Nephron progenitor cell (in vitro differentiated cells): Measurements from ENCODE around the gene SHISA9.

ENCODE experiments used
- DNase-seq: peaks from one replicate; pipeline ENCODE4 v3.0.0; 2021
- H3K27ac Mint-ChIP-seq: 2 replicates; pipeline ENCODE4 v1.8.0; 2021; ENCODE audit warnings: mild to moderate bottlenecking, moderate library complexity, mixed read lengths
- H3K27me3 Mint-ChIP-seq: 2 replicates; pipeline ENCODE4 v1.8.0; 2021; ENCODE audit warnings: mild to moderate bottlenecking, low read depth, mixed read lengths; ENCODE audit not compliant: poor library complexity
- H3K36me3 Mint-ChIP-seq: 2 replicates; pipeline ENCODE4 v1.8.0; 2021; ENCODE audit warnings: low read depth, mixed read lengths
- H3K4me1 Mint-ChIP-seq: 2 replicates; pipeline ENCODE4 v1.8.0; 2021; ENCODE audit warnings: mixed read lengths
- H3K4me3 Mint-ChIP-seq: 2 replicates; pipeline ENCODE4 v1.8.0; 2021; ENCODE audit warnings: mild to moderate bottlenecking, moderate library complexity, mixed read lengths
- H3K9me3 Mint-ChIP-seq: 2 replicates; pipeline ENCODE4 v1.8.0; 2021; ENCODE audit warnings: mild to moderate bottlenecking, moderate library complexity, mixed read lengths
- TF ChIP-seq, protein P1 (sequence below): fragments of 200-600 bp; sonication (generic); IDR thresholded peaks from 2 replicates; pipeline ENCODE4 v1.5.0; 2021; ENCODE audit warnings: antibody characterized with exemption

SHISA9 gene

DNA sequence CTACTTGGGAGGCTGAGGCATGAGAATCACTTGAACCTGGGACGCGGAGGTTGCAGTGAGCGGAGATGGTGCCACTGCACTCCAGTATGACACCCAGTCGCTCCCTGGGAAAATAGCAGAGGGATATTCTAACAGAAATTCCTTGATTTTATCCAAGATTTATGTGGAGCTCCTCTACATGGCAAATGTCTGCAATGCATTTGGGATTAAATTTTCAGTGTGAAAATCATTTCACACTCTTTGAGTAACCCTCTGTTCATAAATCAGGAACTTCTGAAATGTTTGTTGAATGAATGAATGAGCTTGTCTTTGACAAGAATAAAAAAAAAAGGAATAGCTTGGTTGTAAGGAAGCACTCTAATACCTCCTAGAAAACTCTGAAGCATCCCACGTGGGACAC is 305.8 kb downstream of the SHISA9 start:
- DNase-seq: no peak
- no peaks in the 10 kb centered on the region for H3K9me3 Mint-ChIP-seq
- H3K4me3 Mint-ChIP-seq: no peak overlapping the region
- peaks cover 5% of the 10 kb centered on the region for H3K27me3 Mint-ChIP-seq
- no peaks in the 10 kb centered on the region for H3K36me3 Mint-ChIP-seq
- no peaks in the 10 kb centered on the region for H3K4me1 Mint-ChIP-seq
- no peak overlapping the region for H3K27ac Mint-ChIP-seq
- TF ChIP-seq, protein P1, sequence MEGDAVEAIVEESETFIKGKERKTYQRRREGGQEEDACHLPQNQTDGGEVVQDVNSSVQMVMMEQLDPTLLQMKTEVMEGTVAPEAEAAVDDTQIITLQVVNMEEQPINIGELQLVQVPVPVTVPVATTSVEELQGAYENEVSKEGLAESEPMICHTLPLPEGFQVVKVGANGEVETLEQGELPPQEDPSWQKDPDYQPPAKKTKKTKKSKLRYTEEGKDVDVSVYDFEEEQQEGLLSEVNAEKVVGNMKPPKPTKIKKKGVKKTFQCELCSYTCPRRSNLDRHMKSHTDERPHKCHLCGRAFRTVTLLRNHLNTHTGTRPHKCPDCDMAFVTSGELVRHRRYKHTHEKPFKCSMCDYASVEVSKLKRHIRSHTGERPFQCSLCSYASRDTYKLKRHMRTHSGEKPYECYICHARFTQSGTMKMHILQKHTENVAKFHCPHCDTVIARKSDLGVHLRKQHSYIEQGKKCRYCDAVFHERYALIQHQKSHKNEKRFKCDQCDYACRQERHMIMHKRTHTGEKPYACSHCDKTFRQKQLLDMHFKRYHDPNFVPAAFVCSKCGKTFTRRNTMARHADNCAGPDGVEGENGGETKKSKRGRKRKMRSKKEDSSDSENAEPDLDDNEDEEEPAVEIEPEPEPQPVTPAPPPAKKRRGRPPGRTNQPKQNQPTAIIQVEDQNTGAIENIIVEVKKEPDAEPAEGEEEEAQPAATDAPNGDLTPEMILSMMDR: no peak

DNA sequence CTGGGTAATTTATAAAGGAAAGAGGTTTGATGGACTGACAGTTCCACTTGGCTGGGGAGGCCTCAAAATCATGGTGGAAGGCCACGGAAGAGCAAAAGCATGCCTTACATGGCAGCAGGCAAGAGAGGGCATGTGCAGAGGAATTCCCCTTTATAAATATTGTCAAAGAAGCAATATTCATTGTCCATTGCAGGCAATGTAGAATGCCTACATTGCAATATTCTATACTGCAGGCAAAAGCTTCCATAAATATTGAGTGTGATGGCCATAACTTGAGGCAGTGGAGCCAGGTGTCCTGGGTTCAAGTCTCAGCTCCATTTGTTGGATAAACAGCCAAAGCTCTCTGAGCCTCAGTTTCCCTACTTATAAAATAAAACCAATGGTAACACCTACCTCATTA is 322.3 kb downstream of the SHISA9 start:
- Mint-ChIP-seq H3K4me3 (no peak overlapping the region), H3K9me3 (peaks cover 3% of the 10 kb centered on the region), H3K27ac (no peak overlapping the region), H3K4me1 (no peaks in the 10 kb centered on the region), H3K27me3 (peaks cover 7% of the 10 kb centered on the region), H3K36me3 (no peaks in the 10 kb centered on the region)
- TF ChIP-seq, protein P1: no peak
- no peak for DNase-seq

- DNase-seq: no peak
- Mint-ChIP-seq H3K9me3 (no peaks in the 10 kb centered on the region), H3K4me1 (peaks cover 4% of the 10 kb centered on the region), H3K27me3 (no peaks in the 10 kb centered on the region), H3K36me3 (no peaks in the 10 kb centered on the region), H3K27ac (no peak overlapping the region), H3K4me3 (no peak overlapping the region)
- TF ChIP-seq, protein P1: no peak
These were observed 327.6 kb downstream of the SHISA9 start for GRCh38 chr16:13229039-13229438.

GRCh38 chr16:13231365-13231764 is 330.0 kb downstream of the SHISA9 start:
- TF ChIP-seq, protein P1: no peak
- DNase-seq: no peak
- no peaks in the 10 kb centered on the region for H3K9me3 Mint-ChIP-seq
- H3K27ac Mint-ChIP-seq: no peak overlapping the region
- H3K4me3 Mint-ChIP-seq: no peak overlapping the region
- peaks cover 4% of the 10 kb centered on the region for H3K4me1 Mint-ChIP-seq
- H3K27me3 Mint-ChIP-seq: peaks cover 4% of the 10 kb centered on the region
- no peaks in the 10 kb centered on the region for H3K36me3 Mint-ChIP-seq

DNA sequence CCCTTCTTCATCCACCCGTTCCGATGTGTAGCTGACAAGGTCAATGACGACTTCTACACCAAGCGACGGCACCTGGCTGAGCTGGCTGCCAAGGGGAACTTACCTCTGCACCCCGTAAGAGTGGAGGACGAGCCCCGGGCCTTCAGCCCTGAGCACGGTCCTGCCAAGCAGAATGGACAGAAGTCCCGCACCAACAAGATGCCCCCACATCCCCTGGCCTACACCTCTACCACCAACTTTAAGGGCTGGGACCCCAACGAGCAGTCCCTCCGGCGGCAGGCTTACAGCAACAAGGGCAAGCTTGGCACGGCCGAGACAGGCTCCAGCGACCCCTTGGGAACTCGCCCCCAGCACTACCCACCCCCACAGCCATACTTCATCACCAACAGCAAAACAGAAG is 333.6 kb downstream of the SHISA9 start:
- H3K27me3 Mint-ChIP-seq: peaks cover 11% of the 10 kb centered on the region
- H3K9me3 Mint-ChIP-seq: no peaks in the 10 kb centered on the region
- TF ChIP-seq, protein P1: no peak
- H3K27ac Mint-ChIP-seq: no peak overlapping the region
- H3K36me3 Mint-ChIP-seq: no peaks in the 10 kb centered on the region
- DNase-seq: no peak
- H3K4me3 Mint-ChIP-seq: no peak overlapping the region
- peaks cover 4% of the 10 kb centered on the region for H3K4me1 Mint-ChIP-seq

DNA sequence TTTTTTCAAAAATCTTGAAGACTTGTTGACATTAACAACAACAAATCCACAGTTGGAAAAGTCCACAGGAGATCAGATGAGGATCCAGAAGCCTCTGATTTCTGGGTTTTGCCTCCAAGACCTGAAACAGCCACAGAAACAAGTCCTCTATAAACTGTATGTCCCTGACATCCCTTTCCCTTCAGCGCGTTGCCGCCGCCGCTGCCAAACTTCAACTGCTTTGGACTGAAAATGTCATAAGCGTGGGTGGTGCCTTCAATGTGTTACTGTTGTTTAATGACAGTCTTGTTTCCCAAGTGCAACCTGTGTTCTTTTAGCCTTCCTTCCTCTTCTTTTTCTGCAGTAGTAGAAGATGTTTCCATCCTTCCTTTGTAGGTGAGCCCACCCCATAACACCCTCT is 334.9 kb downstream of the SHISA9 start:
- H3K4me1 Mint-ChIP-seq: peaks cover 4% of the 10 kb centered on the region
- H3K36me3 Mint-ChIP-seq: no peaks in the 10 kb centered on the region
- H3K4me3 Mint-ChIP-seq: no peak overlapping the region
- peaks cover 11% of the 10 kb centered on the region for H3K27me3 Mint-ChIP-seq
- no peaks in the 10 kb centered on the region for H3K9me3 Mint-ChIP-seq
- TF ChIP-seq, protein P1: no peak
- H3K27ac Mint-ChIP-seq: no peak overlapping the region
- DNase-seq: no peak
